Umbilical cord (tissue), 2 donors: ENCODE results near the gene ATP1A4. TPM values are rescaled to one million over a fixed set of nuclear protein-coding genes. Genes with fewer than 3 reads are reported as not detected.

Source experiments
- DNase-seq: peaks from one replicate; pipeline ENCODE4 v3.0.0-alpha.2; 2015; ENCODE audit warnings: low spot score
- total RNA-seq: library from RNA; depleted of rRNA; stranded (reverse); fragments of >200 nt; gene quantifications from one replicate; pipeline ENCODE4 v1.2.3, GENCODE V29; 2014; ENCODE audit warnings: low replicate concordance; ENCODE audit not compliant: insufficient read depth

ATP1A4 gene
- total RNA-seq, 1 donor from 2014 or later = 0.96 TPM

DNA sequence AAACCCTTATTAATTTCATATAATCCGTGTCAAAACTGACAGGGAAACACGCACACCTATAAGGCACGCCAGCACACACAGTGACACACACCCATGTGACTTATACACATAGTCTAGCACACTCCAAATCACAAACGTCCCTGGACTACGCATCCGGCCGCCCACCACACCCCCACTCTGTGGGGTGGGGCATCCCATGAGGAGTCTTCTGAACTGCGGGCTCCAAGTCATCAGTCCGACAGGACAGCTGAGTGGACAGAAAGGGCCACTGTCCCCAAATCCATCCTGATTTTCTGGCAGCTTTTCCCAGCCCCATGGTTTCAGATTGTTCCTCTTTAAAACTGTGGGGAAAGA lies 54.6 kb downstream of the ATP1A4 start:
- peak; percentile 52 for DNase-seq

DNA sequence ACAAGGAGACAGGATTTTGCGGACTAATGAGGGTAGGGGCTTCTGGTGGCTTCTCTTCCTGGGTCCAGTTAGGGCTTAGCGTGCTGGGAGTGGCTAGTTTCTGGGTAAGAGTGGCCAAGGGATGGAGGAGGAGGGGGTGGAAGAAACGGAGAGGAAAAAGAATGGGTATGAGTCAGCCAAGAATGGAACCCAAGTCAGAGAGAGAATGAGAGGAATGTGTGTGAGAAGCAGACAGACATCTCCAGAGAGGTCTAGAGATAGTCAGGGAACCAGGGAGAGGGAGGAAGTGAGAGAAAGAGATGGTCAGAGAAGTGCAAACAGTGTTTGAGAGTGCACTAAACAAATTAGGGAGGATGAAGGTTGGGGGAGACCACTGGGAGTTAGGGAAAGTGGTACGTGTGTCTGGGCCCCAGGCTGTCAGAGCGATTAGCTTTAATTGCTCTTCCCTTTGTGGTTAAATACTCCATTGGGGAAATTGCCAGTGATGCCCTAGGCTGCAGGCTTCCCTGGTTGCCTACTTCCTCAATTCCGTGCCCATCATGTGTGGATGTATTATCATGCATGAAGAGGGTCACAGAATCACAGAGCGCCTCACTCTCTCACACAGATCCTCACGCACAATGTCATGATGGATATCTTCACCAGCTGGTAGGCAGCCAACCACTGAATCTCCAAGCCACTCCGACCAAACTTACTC lies 55.2 kb downstream of the ATP1A4 start:
- peak; percentile 79 for DNase-seq

GRCh38 chr1:160207118-160207650 lies 55.8 kb downstream of the ATP1A4 start:
- DNase-seq = no peak

DNA sequence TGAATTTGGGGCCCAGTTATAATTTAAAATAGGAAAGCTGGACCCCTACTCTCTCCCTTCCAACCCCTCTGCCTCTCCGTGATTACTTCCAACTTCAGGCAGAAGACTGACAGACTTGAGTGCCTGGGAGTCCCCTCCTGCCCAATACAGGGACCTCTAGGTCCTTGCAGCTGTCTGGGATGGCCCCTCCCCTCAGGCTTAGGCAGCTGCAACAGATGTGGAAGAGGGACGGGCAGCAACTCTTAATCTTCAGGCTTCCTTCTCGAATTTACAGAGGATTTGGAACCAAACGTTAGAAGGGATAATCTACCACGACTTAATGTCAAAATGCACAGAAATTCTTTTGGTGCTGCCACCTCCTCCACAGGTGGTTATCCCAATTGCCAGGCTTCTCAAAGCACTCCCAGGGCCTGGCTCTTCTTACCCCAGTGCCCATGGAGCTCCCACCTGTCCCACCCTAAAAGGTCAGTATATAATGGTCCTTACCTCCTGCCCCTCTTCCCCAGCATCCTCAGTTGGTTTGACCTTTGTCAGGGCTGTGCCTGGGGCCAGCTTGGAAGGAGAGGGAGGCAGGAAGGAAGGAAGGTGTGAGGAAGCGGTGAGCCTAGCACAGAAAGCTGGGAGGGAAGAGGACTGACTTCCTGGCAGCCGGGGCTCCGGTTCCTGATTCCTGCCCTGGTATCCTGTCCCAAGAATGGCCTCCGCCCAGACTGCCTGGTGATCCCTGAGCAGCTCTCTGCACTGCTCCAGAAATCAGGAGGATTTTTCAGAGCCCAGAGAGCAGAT lies 56.6 kb downstream of the ATP1A4 start:
- peak; percentile 69 for DNase-seq

DNA sequence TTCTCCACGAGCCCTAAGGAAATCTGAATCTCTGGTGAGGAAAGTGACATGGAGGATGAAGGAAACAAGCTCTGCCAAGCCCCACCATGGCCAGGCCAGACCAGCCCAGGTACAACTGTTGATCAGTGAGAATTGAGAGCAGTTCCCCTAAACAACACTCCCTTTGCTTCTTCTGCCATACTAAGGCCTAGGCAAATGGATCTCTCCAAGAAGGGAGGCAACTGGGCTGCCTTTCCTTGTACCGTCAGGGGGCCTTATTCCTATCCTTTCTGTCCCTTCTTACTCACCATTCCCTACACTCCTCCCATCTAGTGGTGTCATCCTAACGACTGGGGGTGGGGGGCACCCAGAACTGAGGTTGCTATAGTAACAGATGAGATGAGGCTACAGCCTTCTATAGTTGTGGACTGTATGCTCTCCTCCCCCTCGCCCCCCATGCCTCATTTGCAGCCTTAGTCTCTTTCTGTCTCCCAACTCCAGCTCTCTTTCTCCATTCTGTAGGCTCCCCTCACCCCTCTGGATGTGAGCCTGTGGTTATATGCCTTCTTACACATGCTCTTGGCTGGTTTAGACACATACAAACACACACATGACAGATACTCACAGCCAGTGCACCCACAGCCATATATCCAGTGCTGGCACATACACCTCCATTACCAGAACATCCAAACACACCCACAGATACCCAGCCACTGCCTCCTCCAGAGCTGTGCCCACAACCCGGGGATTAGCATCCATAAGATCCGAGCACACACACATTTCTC lies 57.3 kb downstream of the ATP1A4 start:
- DNase-seq = no peak

DNA sequence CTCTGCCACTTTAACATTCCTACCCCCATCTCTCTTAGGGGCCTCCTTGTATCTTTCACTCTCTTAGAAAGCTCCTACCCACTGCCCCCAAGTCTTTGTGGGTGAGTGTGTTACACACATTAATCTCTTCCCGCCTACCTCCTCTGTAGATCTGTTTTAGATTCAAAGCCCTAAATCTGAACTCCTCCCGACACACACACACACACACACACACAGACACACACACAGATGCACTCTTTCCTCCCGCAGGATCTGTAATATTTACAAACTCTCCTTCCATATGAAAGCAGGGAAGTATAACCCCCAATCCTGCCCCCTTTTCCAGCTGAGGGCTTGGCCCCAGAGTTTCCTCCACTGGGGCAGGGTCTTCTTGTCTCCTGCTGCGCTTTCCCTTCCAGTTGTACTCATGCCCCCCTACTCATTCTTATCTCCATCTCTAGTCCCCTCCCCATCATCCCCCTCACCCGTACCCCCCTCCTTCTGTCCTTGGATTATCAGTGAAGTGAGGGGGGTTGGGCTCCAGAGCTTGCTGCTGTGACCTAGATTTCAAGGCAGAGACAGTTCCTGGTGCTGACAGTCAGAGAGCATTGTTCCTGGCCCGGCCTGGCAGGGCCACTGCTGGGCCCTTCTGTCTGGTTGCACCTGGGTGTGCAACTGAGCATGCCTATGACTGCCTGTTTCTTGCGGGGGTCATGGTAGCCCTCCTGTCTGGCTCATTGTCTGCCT lies 58.1 kb downstream of the ATP1A4 start:
- peak; percentile 61 for DNase-seq

GRCh38 chr1:160210561-160210960 lies 59.2 kb downstream of the ATP1A4 start:
- DNase-seq = no peak

GRCh38 chr1:160211046-160211790 lies 59.8 kb downstream of the ATP1A4 start:
- no peak for DNase-seq

- no peak for DNase-seq
Measured at GRCh38 chr1:160214481-160215140, 63.2 kb downstream of the ATP1A4 start.

DNA sequence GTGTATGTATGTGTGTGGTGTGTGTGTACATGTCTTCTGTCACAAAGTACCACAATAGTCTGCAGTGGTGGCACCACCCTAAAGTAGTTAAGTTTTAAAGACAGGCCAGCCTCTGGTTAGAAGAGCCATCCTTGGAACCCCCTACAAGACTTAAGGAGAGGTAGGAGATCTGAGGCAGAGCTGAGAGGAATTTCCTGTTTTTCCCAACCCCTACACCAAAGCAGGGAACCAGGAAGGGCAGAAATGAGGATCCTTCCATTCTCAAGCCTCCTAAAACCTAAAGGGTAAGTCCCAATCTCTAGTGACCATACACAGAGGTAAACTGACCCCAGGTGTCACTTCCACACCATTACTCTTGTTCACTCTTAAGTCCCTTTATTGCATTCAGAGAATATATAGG lies 64.9 kb downstream of the ATP1A4 start:
- no peak for DNase-seq

GRCh38 chr1:160217481-160218051 lies 66.2 kb downstream of the ATP1A4 start:
- peak; percentile 41 for DNase-seq

- DNase-seq = peak; percentile 84
Measured at GRCh38 chr1:160219062-160219929, 67.9 kb downstream of the ATP1A4 start.

DNA sequence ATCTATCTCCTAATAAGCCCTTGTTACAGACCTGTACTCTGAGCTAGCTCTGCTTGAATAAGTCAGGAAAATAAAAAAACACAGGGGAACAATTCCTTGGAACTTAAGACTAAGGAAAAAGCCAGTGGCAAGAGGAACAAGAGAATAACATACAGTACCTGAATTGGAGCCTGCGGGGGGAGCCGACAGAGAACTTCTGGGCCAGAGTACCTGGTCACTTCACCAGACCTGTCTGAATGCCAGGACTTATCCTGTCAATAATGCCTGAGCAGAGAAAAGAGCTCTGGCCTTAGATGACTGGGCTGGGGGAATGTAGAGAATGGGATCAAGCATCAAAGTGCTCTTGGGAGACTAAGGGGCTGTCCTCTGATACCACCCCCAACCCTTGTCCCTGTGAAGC lies 68.9 kb downstream of the ATP1A4 start:
- no peak for DNase-seq

DNA sequence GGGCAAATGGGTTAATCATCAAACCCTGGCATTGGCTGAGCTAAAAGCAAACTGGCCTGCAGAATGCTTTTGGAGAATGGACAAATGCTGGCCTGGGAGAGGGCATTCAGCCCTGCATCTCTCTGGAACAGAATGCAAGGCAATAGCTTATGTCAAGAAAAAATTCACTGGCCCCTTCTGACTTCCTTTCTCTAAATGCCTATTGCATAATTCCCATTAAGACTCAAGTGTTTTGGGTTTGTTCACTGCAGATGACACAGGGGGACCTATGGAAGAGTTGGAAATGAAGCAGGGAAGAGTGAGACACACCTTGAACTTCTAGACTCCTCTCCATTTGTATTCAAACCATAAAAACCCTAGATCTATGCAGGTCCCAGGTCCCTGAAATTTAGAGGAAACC lies 69.7 kb downstream of the ATP1A4 start:
- no peak for DNase-seq

DNA sequence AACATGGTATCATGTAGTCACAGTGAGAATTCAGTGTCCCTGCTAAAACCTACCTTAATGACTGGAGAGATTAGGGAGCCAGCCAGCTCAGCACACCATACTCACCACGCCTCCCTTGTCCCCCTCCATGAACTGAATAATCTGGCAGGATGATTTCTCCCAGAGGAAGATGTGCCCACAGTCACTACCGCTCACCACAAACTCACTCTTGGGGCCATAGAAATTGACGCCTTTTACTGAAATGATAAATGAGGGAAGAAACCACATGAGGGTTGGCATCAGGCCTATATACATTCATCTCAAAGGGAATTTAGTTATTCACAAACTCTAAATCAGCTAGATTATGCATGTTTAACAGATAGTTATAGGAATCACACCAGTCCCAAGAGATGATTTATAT lies 71.1 kb downstream of the ATP1A4 start:
- DNase-seq = no peak

DNA sequence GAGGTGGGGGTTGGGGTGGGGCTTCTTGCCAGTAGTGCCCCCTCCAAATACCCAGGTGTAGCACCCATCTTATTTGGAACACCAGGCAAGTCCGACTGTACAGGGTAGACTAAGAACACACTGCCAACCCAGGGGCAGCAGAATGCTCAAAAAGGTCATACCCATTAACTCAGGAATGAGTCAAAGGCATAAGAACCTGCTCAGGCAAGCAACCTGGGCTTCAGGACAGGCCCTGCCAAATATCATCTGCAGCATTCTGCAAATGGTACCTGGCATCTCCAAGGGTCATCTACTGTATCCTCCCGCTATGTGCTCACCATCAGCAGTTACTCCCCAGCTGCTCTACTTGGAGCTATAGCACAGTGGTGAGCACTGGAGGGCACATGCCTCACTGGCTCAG lies 73.2 kb downstream of the ATP1A4 start:
- no peak for DNase-seq

- no peak for DNase-seq
Measured at GRCh38 chr1:160225345-160225744, 73.9 kb downstream of the ATP1A4 start.

DNA sequence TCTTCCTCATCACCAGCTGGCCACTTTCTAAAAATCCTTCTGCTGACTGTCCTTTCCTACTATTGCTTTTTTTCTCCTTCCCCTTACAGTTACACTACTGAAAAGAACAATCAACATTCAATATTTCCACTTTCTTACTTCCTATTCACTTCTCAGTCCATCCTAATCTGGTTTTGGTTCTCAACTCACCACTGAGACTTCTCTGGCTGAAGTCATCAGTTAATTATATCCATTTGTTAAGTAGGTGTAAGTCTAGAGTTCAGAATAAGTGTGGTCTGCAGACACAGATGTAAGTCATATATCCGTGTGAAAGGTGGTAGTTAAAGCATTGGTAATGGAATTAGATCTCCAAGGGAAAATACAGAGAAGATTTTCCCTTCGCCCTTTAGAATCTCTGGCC lies 75.2 kb downstream of the ATP1A4 start:
- no peak for DNase-seq

- DNase-seq = no peak
Measured at GRCh38 chr1:160227034-160227433, 75.6 kb downstream of the ATP1A4 start.
